GM12875 (cell line): Measurements from ENCODE around the gene WASF2.
A peak's percentile ranks its signal among the peaks of the same experiment; 100 is the strongest.

ENCODE experiments used
- H3K4me3 ChIP-seq: one replicate; pipeline ENCODE4 v1.5.1; 2011; ENCODE audit warnings: low read depth, low read length, control low read depth
- CTCF ChIP-seq: IDR thresholded peaks from 2 replicates; pipeline ENCODE4 v1.5.1; 2011; ENCODE audit warnings: low read depth, mild to moderate bottlenecking, control low read depth, inconsistent platforms, low read length, moderate library complexity, borderline replicate concordance; ENCODE audit not compliant: insufficient read depth

The WASF2 gene

GRCh38 chr1:27405074-27405473 lies 84.9 kb downstream of the WASF2 start:
- no peak for TF ChIP-seq CTCF
- H3K4me3 ChIP-seq: no peak overlapping the region

- TF ChIP-seq CTCF: no peak
- H3K4me3 ChIP-seq: no peak overlapping the region
Measured at GRCh38 chr1:27403931-27404330, 86.0 kb downstream of the WASF2 start.

GRCh38 chr1:27403065-27403726 lies 86.8 kb downstream of the WASF2 start:
- no peak overlapping the region for H3K4me3 ChIP-seq
- peak; percentile 49; the same call in 1 of the 2 replicates for TF ChIP-seq CTCF

GRCh38 chr1:27402349-27402754 lies 87.6 kb downstream of the WASF2 start:
- H3K4me3 ChIP-seq: no peak overlapping the region
- peak; percentile 41; the same call in 1 of the 2 replicates for TF ChIP-seq CTCF

GRCh38 chr1:27400963-27401341 lies 89.0 kb downstream of the WASF2 start:
- no peak overlapping the region for H3K4me3 ChIP-seq
- TF ChIP-seq CTCF: no peak

GRCh38 chr1:27400082-27400962 lies 89.6 kb downstream of the WASF2 start:
- H3K4me3 ChIP-seq: no peak overlapping the region
- TF ChIP-seq CTCF: no peak
